ENCODE measurements around the gene SEC61B.

SEC61B gene

DNA sequence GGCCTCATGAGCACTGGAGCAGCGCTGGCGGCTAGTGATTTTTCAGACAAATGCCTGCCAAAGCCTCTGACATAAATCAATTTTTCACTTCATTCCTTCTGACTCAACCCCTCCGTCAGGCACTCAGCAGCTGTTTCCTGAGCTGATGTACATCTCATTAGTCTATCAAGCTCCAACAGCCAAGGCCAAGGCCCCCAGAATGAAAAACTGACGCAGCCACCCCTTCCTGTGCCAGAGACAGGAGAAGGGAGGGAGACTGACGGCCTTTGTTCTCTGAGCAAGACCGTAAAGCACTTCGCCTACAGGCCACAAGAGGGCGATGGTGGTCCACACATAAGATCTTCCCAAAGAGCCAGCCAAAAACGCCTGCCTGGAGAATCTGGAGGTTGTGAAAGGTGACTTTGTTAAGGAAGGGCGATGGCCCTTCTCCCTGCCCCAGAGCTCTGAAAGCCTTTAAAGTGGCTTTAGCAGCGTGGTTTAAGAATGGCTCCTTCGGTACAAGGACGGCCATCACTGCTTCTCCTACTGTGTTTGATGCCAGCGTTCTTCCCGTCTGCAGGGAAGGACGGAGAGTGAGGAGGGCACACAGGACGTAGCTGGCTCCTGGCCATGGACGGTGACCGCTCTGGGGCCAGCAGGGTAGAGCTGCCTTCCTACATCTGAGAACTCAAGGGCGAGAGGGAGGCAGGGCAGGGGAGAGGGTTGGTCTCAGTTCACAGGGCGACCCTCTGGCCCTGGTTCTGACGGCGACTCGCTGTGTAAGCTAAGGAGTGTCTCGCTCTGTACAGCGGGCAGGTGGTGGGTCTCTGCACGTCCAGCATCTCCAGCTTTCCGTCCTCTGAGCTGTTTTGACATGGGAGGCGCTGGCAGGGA lies 37.4 kb upstream of the SEC61B start:
- Histone ChIP-seq H3K4me3 (ENCODE audit: insufficient read length, low read depth) (no peak overlapping the region), H3K9me3 (ENCODE audit: insufficient read depth, low read length) (no peaks in the 10 kb centered on the region), H3K9ac (ENCODE audit: insufficient read length, low read depth) (no peak overlapping the region), H3K4me1 (ENCODE audit: insufficient read depth, insufficient read length) (peaks cover 3% of the 10 kb centered on the region), H3K27me3 (ENCODE audit: insufficient read depth, insufficient read length) (no peaks in the 10 kb centered on the region), H3K36me3 (ENCODE audit: insufficient read depth, insufficient read length, low read length) (no peaks in the 10 kb centered on the region)
- no peak for TF ChIP-seq ZNF274 (IDR thresholded peaks at IDR 0.05; ENCODE audit: low read depth, low read length)
- DNase-seq (ENCODE audit: low read depth, low spot score): peak; percentile 94

DNA sequence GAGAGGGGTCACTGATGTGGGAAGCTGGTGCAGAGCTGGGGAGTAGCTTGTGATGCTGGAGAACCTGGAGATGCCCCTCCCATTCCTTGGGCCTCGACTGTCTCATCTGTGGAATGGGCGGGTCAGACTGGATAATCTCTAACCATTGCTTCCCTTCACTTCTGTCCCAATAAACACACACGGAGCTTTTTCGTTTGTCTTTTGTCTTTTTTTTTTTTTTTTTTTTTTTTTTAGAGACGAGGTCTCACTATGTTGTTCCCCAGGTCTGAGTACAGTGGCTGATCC lies 36.8 kb upstream of the SEC61B start:
- H3K4me3 ChIP-seq (ENCODE audit: insufficient read length, low read depth): no peak overlapping the region
- H3K27me3 ChIP-seq (ENCODE audit: insufficient read depth, insufficient read length): no peaks in the 10 kb centered on the region
- no peak for DNase-seq (ENCODE audit: low read depth, low spot score)
- no peaks in the 10 kb centered on the region for H3K9me3 ChIP-seq (ENCODE audit: insufficient read depth, low read length)
- TF ChIP-seq YY1 (IDR thresholded peaks at IDR 0.05; ENCODE audit: insufficient read depth, insufficient read length): no peak
- no peak for TF ChIP-seq SUZ12 (IDR thresholded peaks at IDR 0.05; ENCODE audit: extremely low read depth, insufficient read depth, insufficient read length)
- TF ChIP-seq ZNF274 (IDR thresholded peaks at IDR 0.05; ENCODE audit: low read depth, low read length): no peak
- peaks cover 3% of the 10 kb centered on the region for H3K4me1 ChIP-seq (ENCODE audit: insufficient read depth, insufficient read length)
- H3K36me3 ChIP-seq (ENCODE audit: insufficient read depth, insufficient read length, low read length): no peaks in the 10 kb centered on the region
- no peak overlapping the region for H3K9ac ChIP-seq (ENCODE audit: insufficient read length, low read depth)

DNA sequence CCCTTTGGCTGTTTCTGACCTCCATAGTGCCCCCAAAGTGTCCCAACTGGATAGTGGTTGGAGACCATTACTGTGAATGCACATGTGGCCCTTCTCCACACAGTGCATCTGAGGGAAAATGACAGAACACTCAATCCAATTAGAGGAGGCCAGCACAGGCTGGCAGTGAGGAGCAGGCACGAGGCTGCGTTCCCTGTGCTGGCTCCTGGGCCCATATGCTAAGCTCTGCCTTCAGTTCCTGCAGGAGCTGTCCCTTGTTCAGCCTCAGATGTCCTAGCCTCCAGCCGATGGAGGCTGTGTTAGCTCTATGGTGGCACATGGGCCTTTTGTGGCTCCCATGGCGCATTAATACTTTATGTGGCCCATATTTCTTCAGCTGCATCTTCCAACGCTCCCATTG lies 36.1 kb upstream of the SEC61B start:
- H3K27me3 ChIP-seq (ENCODE audit: insufficient read depth, insufficient read length): no peaks in the 10 kb centered on the region
- DNase-seq (ENCODE audit: low read depth, low spot score): no peak
- no peak overlapping the region for H3K4me3 ChIP-seq (ENCODE audit: insufficient read length, low read depth)
- TF ChIP-seq ZNF274 (IDR thresholded peaks at IDR 0.05; ENCODE audit: low read depth, low read length): no peak
- no peak for TF ChIP-seq SUZ12 (IDR thresholded peaks at IDR 0.05; ENCODE audit: extremely low read depth, insufficient read depth, insufficient read length)
- no peak for TF ChIP-seq YY1 (IDR thresholded peaks at IDR 0.05; ENCODE audit: insufficient read depth, insufficient read length)
- H3K36me3 ChIP-seq (ENCODE audit: insufficient read depth, insufficient read length, low read length): no peaks in the 10 kb centered on the region
- peaks cover 3% of the 10 kb centered on the region for H3K4me1 ChIP-seq (ENCODE audit: insufficient read depth, insufficient read length)
- H3K9ac ChIP-seq (ENCODE audit: insufficient read length, low read depth): no peak overlapping the region
- H3K9me3 ChIP-seq (ENCODE audit: insufficient read depth, low read length): no peaks in the 10 kb centered on the region

DNA sequence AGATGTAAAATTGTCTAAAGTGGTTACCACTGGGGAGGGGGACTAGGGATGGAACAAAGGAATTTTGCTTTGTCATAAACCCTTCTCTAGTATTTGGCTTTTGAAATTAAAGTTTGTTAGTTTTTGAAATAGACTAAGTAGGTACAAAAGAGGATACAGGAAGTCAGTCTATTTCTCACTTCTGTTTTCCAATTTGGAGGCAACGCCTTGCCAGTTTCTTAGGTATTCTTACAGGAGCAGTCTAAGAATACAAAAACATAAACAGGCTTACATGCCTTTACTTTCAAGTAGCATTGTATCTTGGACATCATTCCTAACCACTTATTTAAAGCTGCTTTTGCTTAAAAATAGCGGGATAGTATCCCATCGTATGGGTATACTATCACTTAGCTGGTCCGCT lies 34.8 kb upstream of the SEC61B start:
- DNase-seq (ENCODE audit: low read depth, low spot score): no peak
- Histone ChIP-seq H3K4me1 (ENCODE audit: insufficient read depth, insufficient read length) (peaks cover 3% of the 10 kb centered on the region), H3K9me3 (ENCODE audit: insufficient read depth, low read length) (no peaks in the 10 kb centered on the region), H3K9ac (ENCODE audit: insufficient read length, low read depth) (no peak overlapping the region), H3K4me3 (ENCODE audit: insufficient read length, low read depth) (no peak overlapping the region), H3K36me3 (ENCODE audit: insufficient read depth, insufficient read length, low read length) (no peaks in the 10 kb centered on the region), H3K27me3 (ENCODE audit: insufficient read depth, insufficient read length) (no peaks in the 10 kb centered on the region)
- TF ChIP-seq YY1 (IDR thresholded peaks at IDR 0.05; ENCODE audit: insufficient read depth, insufficient read length) (no peak), ZNF274 (IDR thresholded peaks at IDR 0.05; ENCODE audit: low read depth, low read length) (no peak), SUZ12 (IDR thresholded peaks at IDR 0.05; ENCODE audit: extremely low read depth, insufficient read depth, insufficient read length) (no peak)

DNA sequence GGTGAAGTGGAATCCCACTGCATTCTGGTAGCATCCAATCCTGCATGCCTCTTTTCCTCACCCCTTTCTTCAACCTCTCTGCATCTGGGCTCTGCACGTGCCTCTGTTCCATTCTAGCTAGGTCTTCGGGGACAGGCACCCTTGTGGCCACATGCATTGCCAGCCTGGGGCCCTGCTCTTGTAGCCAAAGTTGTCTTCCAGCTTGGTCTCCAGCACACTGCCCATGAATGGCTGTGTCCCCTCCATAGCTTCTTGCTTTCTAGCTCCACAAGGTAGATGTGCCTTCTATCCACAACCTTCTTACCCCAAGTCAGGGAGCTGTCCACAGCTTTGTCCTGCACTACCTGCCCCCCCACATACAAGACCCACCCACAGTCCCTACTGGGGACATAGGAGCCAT lies 32.9 kb upstream of the SEC61B start:
- DNase-seq (ENCODE audit: low read depth, low spot score): no peak
- peaks cover 3% of the 10 kb centered on the region for H3K4me1 ChIP-seq (ENCODE audit: insufficient read depth, insufficient read length)
- H3K27me3 ChIP-seq (ENCODE audit: insufficient read depth, insufficient read length): no peaks in the 10 kb centered on the region
- H3K36me3 ChIP-seq (ENCODE audit: insufficient read depth, insufficient read length, low read length): no peaks in the 10 kb centered on the region
- no peak overlapping the region for H3K9ac ChIP-seq (ENCODE audit: insufficient read length, low read depth)
- TF ChIP-seq SUZ12 (IDR thresholded peaks at IDR 0.05; ENCODE audit: extremely low read depth, insufficient read depth, insufficient read length) (no peak), YY1 (IDR thresholded peaks at IDR 0.05; ENCODE audit: insufficient read depth, insufficient read length) (no peak), ZNF274 (IDR thresholded peaks at IDR 0.05; ENCODE audit: low read depth, low read length) (no peak)
- H3K4me3 ChIP-seq (ENCODE audit: insufficient read length, low read depth): no peak overlapping the region
- H3K9me3 ChIP-seq (ENCODE audit: insufficient read depth, low read length): no peaks in the 10 kb centered on the region

DNA sequence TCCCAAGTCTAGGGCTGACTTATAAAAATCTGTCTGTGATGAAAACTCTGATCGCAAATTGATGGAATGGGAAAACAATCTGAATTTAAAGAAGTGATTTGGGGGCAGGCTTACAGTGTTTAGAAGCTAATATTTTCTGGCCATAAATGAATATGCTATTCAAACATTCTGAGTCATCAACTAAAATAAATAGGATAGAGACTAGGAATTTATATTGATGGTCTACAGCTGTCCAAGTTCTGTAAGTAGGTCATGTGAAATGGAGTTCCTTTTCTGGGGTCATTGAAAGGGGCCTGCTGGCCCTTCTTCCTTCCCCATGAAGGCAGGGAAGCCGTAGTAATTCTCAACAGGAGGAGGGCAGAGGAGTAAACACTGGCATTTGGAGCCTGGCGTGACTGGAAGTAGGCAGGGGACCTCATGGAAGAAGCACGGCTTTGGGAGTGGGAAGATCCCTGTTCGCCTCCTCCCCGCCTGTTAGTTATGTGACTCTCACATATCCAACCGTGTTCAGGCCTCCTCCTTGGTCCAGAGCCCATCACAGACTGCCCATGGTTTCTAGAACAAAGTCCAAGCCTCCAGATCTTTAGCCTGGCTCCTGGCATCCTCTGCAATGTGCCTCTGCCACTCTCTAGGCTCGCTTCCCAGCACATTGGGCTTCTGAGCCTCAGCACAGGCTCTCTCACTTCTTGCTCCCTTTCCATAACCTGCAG lies 32.0 kb upstream of the SEC61B start:
- no peaks in the 10 kb centered on the region for H3K4me1 ChIP-seq (ENCODE audit: insufficient read depth, insufficient read length)
- DNase-seq (ENCODE audit: low read depth, low spot score): no peak
- TF ChIP-seq SUZ12 (IDR thresholded peaks at IDR 0.05; ENCODE audit: extremely low read depth, insufficient read depth, insufficient read length): no peak
- TF ChIP-seq YY1 (IDR thresholded peaks at IDR 0.05; ENCODE audit: insufficient read depth, insufficient read length): no peak
- TF ChIP-seq ZNF274 (IDR thresholded peaks at IDR 0.05; ENCODE audit: low read depth, low read length): no peak
- H3K36me3 ChIP-seq (ENCODE audit: insufficient read depth, insufficient read length, low read length): no peaks in the 10 kb centered on the region
- H3K9ac ChIP-seq (ENCODE audit: insufficient read length, low read depth): no peak overlapping the region
- H3K4me3 ChIP-seq (ENCODE audit: insufficient read length, low read depth): no peak overlapping the region
- no peaks in the 10 kb centered on the region for H3K27me3 ChIP-seq (ENCODE audit: insufficient read depth, insufficient read length)
- H3K9me3 ChIP-seq (ENCODE audit: insufficient read depth, low read length): no peaks in the 10 kb centered on the region; the same call in 1 of the 2 replicates

DNA sequence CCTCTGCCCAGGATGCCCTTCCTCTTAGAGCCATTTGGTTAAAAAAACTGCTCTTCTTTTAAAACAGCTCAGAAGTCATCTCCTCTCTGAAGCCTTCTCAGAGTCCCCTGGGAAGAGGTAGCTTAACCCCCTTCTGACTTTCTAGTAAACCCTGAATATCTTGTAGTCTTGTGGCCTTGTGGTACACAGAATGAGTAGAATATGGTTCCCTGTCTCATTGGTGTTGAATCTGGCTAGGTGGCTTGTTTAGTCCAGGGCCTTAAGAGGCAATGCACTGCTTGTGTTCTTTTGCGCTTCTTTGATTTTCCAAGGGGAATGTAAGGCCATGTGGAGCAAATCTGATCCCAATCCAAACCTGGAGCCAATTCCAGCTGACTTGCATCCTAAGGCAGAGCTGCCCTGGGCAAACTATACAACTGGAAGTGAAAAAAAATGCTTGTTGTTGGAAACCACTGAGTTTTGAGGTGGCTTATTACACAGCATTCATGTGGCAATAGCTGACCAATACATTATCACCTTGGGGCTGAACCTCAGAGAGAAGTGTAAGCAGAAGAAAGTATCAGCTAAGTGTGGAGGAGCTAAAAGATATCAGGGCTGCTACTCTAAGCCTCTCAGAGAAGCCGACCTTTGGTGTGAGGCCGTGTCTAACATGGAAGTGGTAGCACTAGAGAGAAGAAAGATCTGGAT lies 31.3 kb upstream of the SEC61B start:
- Histone ChIP-seq H3K9me3 (ENCODE audit: insufficient read depth, low read length) (no peaks in the 10 kb centered on the region; the same call in 1 of the 2 replicates), H3K4me3 (ENCODE audit: insufficient read length, low read depth) (no peak overlapping the region), H3K36me3 (ENCODE audit: insufficient read depth, insufficient read length, low read length) (no peaks in the 10 kb centered on the region), H3K9ac (ENCODE audit: insufficient read length, low read depth) (no peak overlapping the region), H3K27me3 (ENCODE audit: insufficient read depth, insufficient read length) (no peaks in the 10 kb centered on the region), H3K4me1 (ENCODE audit: insufficient read depth, insufficient read length) (no peaks in the 10 kb centered on the region)
- TF ChIP-seq YY1 (IDR thresholded peaks at IDR 0.05; ENCODE audit: insufficient read depth, insufficient read length) (no peak), SUZ12 (IDR thresholded peaks at IDR 0.05; ENCODE audit: extremely low read depth, insufficient read depth, insufficient read length) (no peak), ZNF274 (IDR thresholded peaks at IDR 0.05; ENCODE audit: low read depth, low read length) (no peak)
- DNase-seq (ENCODE audit: low read depth, low spot score): no peak
